ENCODE results near the gene KCNK5. TPM values are rescaled to one million over a fixed set of nuclear protein-coding genes. Genes with fewer than 3 reads are reported as not detected.

The KCNK5 gene
- total RNA-seq, 2 experiments from 2014 or later: 0.30 to 0.47 TPM

DNA sequence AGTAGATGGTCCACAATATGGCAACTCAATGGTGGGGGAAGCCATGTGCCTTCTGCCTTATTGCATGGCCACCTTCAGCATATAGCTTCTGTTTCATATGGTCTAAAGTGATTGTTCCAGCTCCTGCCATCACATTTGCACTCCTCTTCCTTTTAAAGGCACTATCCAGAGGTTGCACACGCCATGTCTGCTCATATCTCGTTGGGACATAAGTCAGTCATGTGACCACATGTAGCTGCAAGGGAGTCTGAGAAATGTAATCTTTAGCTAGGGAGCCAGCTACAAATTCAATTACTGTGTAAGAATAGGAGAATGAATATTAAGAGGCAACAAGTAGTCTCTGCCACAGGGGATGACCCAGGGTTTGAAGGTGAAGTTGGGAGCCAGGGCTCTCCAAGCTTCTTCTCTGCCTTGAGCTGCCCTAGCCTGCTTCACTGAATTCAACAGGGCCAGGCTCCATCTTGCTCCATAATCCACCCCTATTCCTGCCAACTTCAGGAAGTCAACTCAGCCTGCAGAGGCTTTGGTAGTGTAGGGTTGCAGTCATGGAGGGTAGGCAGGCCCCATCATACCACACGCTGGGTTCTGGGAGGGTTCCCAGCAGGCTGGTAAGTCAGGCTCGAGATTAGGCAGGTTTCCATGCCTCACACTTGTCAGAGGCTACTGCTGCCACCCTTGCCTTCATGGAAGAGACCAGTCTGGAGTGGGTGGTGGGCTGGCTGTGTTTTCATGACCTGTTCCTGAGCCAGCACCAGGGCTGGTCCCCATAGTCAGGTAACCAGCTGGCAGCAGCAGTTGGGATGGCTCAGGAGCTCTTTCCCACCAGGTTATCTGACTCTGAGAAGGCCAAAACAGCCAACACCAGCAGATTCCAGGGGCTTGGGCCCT is 57.5 kb downstream of the KCNK5 start:
- Mint-ChIP-seq H3K27me3 (no peaks in the 10 kb centered on the region), H3K4me3 (no peak overlapping the region), H3K36me3 (ENCODE audit: low read depth) (no peaks in the 10 kb centered on the region), H3K27ac (no peak overlapping the region), H3K9me3 (peaks cover under 1% of the 10 kb centered on the region), H3K4me1 (ENCODE audit: low read depth) (no peaks in the 10 kb centered on the region)
- no peak overlapping the region for H3K27ac ChIP-seq (ENCODE audit: low read depth in 1 of 2, low read length in 2 of 2)
- intact Hi-C loops (cut with DNase I, micrococcal nuclease): no loop called here
- POLR2A ChIA-PET: no interaction called here
- H3K9me3 ChIP-seq (ENCODE audit: control insufficient read depth in 1 of 2, insufficient read depth in 1 of 2, low read length in 2 of 2): peaks cover 0 to 16% of the 10 kb centered on the region in 2 experiments
- DNase-seq (no peak), ATAC-seq (ENCODE audit: poor library complexity) (no peak)
- H3K36me3 ChIP-seq (ENCODE audit: insufficient read depth, low read length): no peaks in the 10 kb centered on the region
- CTCF ChIA-PET: no interaction called here
- H3K4me3 ChIP-seq (ENCODE audit: low read length): no peak overlapping the region
- H3K27me3 ChIP-seq (ENCODE audit: control insufficient read depth in 1 of 2, insufficient read depth in 2 of 2, low read length in 2 of 2): no peaks in the 10 kb centered on the region
- H3K4me1 ChIP-seq (ENCODE audit: insufficient read depth, low read length): peaks cover under 1% of the 10 kb centered on the region
- TF ChIP-seq CTCF (IDR thresholded peaks at IDR 0.05): no peak

GRCh38 chr6:39170860-39171259 is 58.4 kb downstream of the KCNK5 start:
- no peaks in the 10 kb centered on the region for H3K36me3 Mint-ChIP-seq (ENCODE audit: low read depth)
- Histone ChIP-seq H3K4me1 (ENCODE audit: insufficient read depth, low read length) (peaks cover 7% of the 10 kb centered on the region), H3K27ac (ENCODE audit: low read depth in 1 of 2, low read length in 2 of 2) (no peak overlapping the region), H3K4me3 (ENCODE audit: low read length) (no peak overlapping the region), H3K36me3 (ENCODE audit: insufficient read depth, low read length) (no peaks in the 10 kb centered on the region), H3K27me3 (ENCODE audit: control insufficient read depth in 1 of 2, insufficient read depth in 2 of 2, low read length in 2 of 2) (no peaks in the 10 kb centered on the region), H3K9me3 (ENCODE audit: control insufficient read depth in 1 of 2, insufficient read depth in 1 of 2, low read length in 2 of 2) (peaks cover 0 to 16% of the 10 kb centered on the region in 2 experiments)
- no peak overlapping the region for H3K4me3 Mint-ChIP-seq
- no peaks in the 10 kb centered on the region for H3K4me1 Mint-ChIP-seq (ENCODE audit: low read depth)
- DNase-seq (no peak), ATAC-seq (ENCODE audit: poor library complexity) (no peak)
- no peak for TF ChIP-seq CTCF (IDR thresholded peaks at IDR 0.05)
- no peak overlapping the region for H3K27ac Mint-ChIP-seq
- ChIA-PET POLR2A (no interaction called here), CTCF (no interaction called here)
- no peaks in the 10 kb centered on the region for H3K27me3 Mint-ChIP-seq
- intact Hi-C loops (cut with DNase I, micrococcal nuclease): no loop called here
- no peaks in the 10 kb centered on the region for H3K9me3 Mint-ChIP-seq

- H3K9me3 Mint-ChIP-seq: no peaks in the 10 kb centered on the region
- H3K36me3 Mint-ChIP-seq (ENCODE audit: low read depth): no peaks in the 10 kb centered on the region
- no peaks in the 10 kb centered on the region for H3K27me3 Mint-ChIP-seq
Observed at GRCh38 chr6:39170389-39170788, 58.9 kb downstream of the KCNK5 start.

More at GRCh38 chr6:39170389-39170788, 58.9 kb downstream of the KCNK5 start:
- H3K9me3 ChIP-seq (ENCODE audit: control insufficient read depth in 1 of 2, insufficient read depth in 1 of 2, low read length in 2 of 2): peaks cover 0 to 12% of the 10 kb centered on the region in 2 experiments
- peaks cover 7% of the 10 kb centered on the region for H3K4me1 ChIP-seq (ENCODE audit: insufficient read depth, low read length)
- H3K27me3 ChIP-seq (ENCODE audit: control insufficient read depth in 1 of 2, insufficient read depth in 2 of 2, low read length in 2 of 2): no peaks in the 10 kb centered on the region
- H3K4me1 Mint-ChIP-seq (ENCODE audit: low read depth): no peaks in the 10 kb centered on the region
- no peak overlapping the region for H3K27ac Mint-ChIP-seq
- ChIA-PET CTCF (no interaction called here), POLR2A (no interaction called here)
- H3K4me3 Mint-ChIP-seq: no peak overlapping the region
- no peak overlapping the region for H3K4me3 ChIP-seq (ENCODE audit: low read length)
- DNase-seq (no peak), ATAC-seq (ENCODE audit: poor library complexity) (no peak)
- no peak overlapping the region for H3K27ac ChIP-seq (ENCODE audit: low read depth in 1 of 2, low read length in 2 of 2)
- no peak for TF ChIP-seq CTCF (IDR thresholded peaks at IDR 0.05)
- no peaks in the 10 kb centered on the region for H3K36me3 ChIP-seq (ENCODE audit: insufficient read depth, low read length)
- intact Hi-C loops (cut with DNase I, micrococcal nuclease): no loop called here

All from CD4-positive, alpha-beta T cell (primary cell).